ENCODE data around the gene ARID3A.

Gene ARID3A

GRCh38 chr19:887599-887998 lies 38.2 kb upstream of the ARID3A start:
- H3K4me3 ChIP-seq (ENCODE audit: low read depth, low read length): no peak overlapping the region
- TF ChIP-seq, protein P1, sequence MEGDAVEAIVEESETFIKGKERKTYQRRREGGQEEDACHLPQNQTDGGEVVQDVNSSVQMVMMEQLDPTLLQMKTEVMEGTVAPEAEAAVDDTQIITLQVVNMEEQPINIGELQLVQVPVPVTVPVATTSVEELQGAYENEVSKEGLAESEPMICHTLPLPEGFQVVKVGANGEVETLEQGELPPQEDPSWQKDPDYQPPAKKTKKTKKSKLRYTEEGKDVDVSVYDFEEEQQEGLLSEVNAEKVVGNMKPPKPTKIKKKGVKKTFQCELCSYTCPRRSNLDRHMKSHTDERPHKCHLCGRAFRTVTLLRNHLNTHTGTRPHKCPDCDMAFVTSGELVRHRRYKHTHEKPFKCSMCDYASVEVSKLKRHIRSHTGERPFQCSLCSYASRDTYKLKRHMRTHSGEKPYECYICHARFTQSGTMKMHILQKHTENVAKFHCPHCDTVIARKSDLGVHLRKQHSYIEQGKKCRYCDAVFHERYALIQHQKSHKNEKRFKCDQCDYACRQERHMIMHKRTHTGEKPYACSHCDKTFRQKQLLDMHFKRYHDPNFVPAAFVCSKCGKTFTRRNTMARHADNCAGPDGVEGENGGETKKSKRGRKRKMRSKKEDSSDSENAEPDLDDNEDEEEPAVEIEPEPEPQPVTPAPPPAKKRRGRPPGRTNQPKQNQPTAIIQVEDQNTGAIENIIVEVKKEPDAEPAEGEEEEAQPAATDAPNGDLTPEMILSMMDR (IDR thresholded peaks at IDR 0.05; ENCODE audit: borderline replicate concordance, insufficient read depth, low read depth, low read length): no peak

DNA sequence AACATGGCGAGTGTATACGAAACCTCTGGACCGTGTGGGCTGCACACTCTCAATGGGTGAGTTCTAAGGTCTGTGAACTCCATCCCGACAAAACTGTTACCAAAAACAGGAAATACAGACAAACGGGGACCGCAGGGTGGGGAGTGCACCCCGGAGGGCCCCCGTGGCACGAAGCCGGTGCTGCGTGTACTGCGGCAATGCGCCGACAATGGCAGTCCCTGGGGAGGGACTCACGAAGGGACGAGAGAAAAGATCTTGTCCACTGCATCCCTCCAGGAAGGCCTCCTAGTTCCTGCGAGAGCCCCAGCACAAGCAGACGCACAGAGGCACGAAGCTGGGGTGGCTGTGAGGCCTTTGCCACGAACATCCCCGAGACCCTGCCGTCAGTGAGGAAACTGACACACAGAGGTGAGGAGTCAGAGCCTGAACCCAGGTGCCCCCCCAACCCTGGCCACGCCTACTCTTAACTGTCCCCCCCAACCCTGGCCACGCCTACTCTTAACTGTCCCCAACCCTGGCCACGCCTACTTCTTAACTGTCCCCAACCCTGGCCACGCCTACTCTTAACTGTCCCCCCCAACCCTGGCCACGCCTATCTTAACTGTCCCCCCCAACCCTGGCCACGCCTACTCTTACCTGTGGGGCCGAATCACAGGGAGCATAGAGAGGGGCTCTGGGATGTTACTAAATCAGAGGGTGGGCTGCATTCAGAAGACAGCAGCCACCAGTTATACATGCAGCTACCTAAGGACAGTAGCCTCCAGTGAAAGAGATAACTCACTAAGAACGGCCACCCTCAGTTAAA lies 37.1 kb upstream of the ARID3A start:
- TF ChIP-seq, protein P1 (IDR thresholded peaks at IDR 0.05; ENCODE audit: borderline replicate concordance, insufficient read depth, low read depth, low read length): no peak
- H3K4me3 ChIP-seq (ENCODE audit: low read depth, low read length): no peak overlapping the region

GRCh38 chr19:889662-890295 lies 36.1 kb upstream of the ARID3A start:
- no peak overlapping the region for H3K4me3 ChIP-seq (ENCODE audit: low read depth, low read length)
- TF ChIP-seq, protein P1 (IDR thresholded peaks at IDR 0.05; ENCODE audit: borderline replicate concordance, insufficient read depth, low read depth, low read length): no peak

DNA sequence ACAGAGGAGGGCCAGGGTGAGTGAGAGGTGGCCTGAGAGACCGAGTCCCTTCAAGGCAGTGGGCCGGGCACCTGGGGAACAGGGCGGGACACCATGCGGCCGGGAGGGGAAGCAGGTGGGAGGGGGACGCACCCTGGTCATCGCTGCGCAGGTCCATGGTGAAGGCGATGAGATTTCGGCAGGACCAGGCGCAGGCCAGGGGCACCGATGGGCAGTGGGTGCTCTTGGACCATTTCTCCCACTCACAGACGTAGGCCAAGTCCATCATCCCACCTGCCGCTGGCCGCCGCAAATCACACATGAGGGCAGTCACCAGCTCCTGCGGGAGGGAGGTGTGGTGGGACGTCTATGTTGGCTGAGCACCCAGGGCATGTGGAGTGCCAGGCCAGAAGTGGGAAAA lies 35.0 kb upstream of the ARID3A start:
- no peak overlapping the region for H3K4me3 ChIP-seq (ENCODE audit: low read depth, low read length)
- TF ChIP-seq, protein P1 (IDR thresholded peaks at IDR 0.05; ENCODE audit: borderline replicate concordance, insufficient read depth, low read depth, low read length): no peak

- peak overlapping the region; percentile 94 for H3K4me3 ChIP-seq (ENCODE audit: low read depth, low read length)
These were observed 34.2 kb upstream of the ARID3A start for GRCh38 chr19:891421-892200.

DNA sequence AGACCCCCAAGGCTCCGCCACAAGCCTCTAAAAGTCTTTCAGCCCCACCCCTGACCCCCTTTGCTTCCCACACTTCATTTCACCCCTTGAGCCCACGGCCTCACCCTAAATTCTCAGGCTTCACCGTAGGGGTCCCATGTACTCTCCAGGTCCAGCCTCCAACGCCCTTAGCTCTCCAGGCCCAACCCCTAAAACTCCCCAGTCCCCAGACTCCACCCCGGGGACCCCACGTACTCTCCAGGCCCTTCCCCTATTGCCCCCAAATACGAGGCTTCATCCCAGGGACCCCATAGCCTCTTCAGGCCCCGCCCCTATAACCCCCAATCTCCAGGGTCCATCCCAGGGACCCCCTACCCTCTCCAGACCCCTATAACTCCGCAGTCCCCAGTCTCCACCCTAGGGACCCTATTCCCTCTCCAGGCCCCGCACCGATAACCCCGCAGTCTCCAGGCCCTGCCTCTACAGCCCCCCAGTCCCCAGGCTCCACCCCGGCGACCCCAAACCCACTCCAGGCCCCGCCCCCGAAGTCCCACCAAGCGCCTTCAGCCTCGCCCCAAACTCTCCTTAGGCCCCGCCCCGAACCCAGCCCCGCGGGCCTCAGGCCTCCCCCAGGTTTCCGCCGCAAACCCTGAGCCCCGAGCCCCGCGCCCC lies 33.5 kb upstream of the ARID3A start:
- H3K4me3 ChIP-seq (ENCODE audit: low read depth, low read length): peak overlapping the region; percentile 94
- TF ChIP-seq, protein P1 (IDR thresholded peaks at IDR 0.05; ENCODE audit: borderline replicate concordance, insufficient read depth, low read depth, low read length): no peak

Measured in GM12875 (cell line).